NK-92 (cell line): ENCODE measurements around the gene LZIC.
"Not testable (repeated sequence)": the region's sequence is repeated elsewhere in the genome, so short reads cannot be mapped to it uniquely, and the experiment has no call there.

Experiments
- DNase-seq: peaks from one replicate; lab custom pipeline; 2025; ENCODE audit not compliant: unreplicated experiment; lab: John Stamatoyannopoulos, UW

The LZIC gene

GRCh38 chr1:9942939-9943788 is at the start of gene LZIC, which contains the start of gene NMNAT1:
Gene LZIC (minus strand): TSS chr1:9943391. CDS start chr1:9936619, 6,772 bp downstream.
Gene NMNAT1 (plus strand): TSS chr1:9943475. CDS start chr1:9972074, 28,599 bp downstream.
- peak; percentile 20 for DNase-seq

- DNase-seq = no peak
Measured at GRCh38 chr1:9992910-9993309, 49.7 kb upstream of the LZIC start.

DNA sequence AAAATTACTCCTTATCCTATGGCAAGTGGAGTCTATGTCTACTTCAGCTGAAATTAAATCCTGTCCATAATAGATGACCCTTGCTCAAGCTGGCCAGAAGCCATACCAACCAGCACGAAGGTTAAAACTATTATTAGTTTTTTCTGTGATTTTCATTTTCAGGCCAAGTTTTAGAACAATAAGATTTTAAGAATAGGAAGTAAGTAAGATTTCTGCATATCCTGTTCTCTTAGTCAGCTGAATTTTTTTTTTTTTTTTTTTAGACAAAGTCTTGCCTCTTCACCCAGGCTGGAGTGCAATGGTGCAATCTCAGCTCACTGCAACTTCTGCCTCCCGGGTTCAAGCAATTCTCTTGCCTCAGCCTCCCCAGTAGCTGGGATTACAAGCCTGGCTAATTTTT is 47.8 kb upstream of the LZIC start:
- no peak for DNase-seq

DNA sequence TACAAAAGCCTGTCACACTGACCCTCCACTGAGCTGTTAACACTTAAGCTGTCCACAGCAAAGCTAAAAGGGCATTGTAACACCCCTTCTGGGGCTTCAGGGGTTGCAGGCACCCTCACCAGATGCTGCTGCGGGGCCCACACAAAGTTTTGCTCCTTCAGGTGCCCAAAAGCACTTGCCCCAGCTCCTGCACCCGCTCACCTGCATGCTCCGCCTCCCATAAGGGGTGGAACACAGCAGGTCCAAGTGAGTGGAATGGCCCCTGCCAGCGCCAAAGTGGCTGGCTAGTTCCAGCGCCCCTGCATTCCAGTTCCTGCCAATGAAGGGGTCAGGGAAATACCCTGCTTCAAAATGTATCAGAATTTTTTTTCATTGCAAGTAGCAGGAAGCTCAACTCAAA is 46.6 kb upstream of the LZIC start:
- no peak for DNase-seq

DNA sequence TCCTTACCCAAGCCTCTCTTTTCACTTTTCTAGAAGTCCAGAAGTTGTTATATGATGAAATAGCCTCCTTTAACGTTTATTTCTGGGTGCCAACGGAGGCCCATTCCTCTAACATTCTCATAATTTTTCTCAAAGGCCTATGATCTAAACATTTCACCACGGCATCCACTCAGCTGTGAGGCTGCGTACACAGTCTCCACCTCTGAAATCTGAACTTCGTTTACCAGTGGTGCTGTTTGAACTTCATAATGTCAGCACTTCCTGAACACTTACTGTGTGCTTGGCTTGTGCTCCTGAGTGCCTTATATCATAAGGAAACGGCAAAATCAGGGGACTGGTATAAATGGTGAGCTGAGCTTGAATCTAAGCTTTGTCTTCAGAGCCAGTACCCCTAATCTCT is 41.8 kb upstream of the LZIC start:
- no peak for DNase-seq

DNA sequence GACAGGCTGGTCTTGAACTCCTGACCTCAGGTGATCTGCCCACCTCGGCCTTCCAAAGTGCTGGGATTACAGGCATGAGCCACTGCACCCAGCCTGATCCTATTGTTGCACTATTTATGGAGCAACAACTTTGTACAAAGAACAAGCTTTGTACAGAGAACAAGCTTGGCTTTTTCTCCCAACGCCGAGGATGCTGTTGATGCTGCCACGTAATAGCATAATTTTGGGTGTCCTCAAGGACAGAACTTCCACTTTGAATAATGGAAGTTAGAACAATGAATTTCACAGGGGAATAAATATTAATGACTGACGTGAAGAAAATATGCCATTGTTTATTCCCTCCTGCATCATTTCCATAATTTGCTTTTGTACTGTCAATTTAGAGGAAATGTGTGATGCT is 41.1 kb upstream of the LZIC start:
- DNase-seq = no peak

DNA sequence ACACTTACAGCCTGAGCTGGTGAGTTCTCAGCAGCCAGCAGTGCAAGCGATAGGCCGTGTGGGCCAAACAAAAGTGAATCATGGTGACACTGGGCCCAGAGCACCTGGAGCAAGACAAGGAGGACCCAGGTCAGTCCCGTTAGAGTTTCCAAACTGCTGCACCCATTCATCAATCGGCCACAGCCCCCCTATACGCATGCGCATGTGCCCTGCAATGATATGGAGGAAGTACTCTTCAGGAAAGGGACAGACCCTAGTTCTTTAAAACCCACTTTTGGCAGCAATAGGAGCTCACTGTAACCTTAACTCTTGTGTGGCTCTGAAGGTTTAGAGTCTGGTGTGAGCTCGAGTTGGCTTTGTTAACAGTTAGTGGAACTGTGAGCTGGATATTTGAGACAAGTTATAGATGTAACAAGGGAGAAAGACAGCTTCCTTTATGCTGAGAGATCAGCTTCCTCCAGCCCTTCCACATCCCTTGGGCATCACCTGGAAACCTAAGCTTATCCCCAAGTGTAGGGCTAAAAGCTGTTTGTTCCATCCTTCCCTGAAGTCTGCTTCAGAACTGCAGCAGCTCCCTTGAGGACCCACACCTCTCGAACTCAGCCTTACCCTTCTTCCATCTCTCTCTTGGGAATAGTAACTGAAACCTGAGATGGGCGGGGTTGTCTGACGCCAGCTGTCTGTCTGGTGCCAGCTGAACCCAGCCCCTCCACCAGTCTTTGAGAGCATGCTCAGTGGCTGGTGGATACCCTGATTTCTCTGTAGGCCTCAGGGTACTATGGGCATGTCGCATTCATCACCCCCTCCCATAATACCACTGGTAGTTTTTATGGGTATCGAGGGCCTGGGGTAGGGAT is 17.7 kb upstream of the LZIC start:
- DNase-seq = no peak

GRCh38 chr1:9960011-9960410 is 16.8 kb upstream of the LZIC start:
- DNase-seq = no peak

DNA sequence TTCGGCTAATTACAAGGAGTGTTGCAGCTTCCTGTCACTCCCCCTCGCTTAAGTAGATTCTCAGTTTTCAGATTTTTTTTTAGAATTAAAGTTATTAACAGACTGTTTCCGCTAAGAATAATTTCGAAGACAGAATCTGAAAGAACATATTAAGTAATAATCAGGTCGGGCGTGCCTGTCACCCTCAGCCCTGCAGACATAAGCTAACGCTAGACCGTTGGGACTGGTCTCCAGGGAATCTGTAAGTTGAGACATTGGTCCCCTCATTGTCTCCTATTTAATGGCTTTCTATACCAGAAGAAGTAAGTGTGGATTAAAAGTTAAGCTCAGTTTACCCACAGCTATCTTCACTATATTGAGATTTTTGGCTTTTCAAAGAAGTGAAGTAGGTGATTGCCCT is 14.5 kb upstream of the LZIC start:
- DNase-seq = no peak

- no peak for DNase-seq
Measured at GRCh38 chr1:9946315-9946714, 3.1 kb upstream of the LZIC start.

- no peak for DNase-seq
Measured at GRCh38 chr1:9942399-9942938, 722 bp downstream of the LZIC start.

- DNase-seq = no peak
Measured at GRCh38 chr1:9929431-9930385, 13.5 kb downstream of the LZIC start.

DNA sequence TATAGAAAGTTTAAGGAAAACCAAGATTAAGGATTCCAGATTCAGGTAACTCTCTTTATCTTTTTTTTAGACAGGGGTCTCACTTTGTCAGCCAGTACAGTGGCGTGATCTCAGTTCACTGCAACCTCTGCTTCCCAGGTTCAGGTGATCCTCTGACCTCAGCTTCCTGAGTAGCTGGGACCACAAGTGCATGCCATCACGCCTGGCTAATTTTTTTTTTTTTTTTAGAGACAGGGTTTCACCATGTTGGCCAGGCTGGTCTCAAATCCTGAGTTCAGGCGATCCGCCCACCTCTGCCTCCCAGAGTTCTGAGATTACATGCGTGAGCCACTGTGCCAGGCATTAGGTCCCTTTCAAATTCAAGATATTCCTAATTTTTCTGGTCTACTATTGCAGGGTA is 15.9 kb downstream of the LZIC start:
- DNase-seq = no peak

- no peak for DNase-seq
Measured at GRCh38 chr1:9922342-9922741, 20.8 kb downstream of the LZIC start.

GRCh38 chr1:9920606-9921005 is 22.6 kb downstream of the LZIC start:
- no peak for DNase-seq

DNA sequence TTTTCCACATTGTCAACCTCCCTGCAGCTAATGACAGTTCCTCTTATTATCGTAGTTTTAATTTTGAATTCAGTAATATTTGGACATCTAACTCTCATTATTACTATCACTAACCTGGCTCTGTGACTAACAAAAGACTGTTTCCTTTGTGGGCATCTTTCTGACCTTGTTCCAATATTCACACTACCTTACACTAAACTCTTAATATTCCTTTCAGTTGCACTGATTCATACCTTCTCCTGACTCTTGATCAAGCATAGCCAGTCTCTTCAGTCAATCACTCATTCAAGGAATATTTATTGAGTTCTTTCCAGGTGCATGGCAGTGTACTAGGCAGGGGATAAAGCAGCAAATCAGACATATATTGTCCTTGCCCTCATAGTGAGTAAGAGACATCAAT is 25.3 kb downstream of the LZIC start:
- no peak for DNase-seq

DNA sequence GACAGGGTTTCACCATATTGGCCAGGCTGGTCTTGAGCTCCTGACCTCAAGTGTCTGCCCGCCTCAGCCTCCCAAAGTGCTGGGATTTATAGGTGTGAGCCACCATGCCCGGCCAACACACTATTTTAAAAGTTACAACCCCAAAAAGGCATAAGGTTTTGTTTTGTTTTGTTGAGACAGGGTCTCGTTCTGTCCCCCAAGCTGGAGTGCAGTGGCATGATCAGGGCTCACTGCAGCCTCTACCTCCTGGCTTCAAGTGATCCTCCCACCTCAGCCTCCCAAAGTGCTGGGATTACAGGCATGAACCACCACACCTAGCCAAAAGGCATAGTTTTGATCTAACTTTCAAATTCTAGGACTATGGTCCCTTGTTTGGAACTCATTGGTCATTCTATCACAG is 25.7 kb downstream of the LZIC start:
- not testable (repeated sequence) for DNase-seq

DNA sequence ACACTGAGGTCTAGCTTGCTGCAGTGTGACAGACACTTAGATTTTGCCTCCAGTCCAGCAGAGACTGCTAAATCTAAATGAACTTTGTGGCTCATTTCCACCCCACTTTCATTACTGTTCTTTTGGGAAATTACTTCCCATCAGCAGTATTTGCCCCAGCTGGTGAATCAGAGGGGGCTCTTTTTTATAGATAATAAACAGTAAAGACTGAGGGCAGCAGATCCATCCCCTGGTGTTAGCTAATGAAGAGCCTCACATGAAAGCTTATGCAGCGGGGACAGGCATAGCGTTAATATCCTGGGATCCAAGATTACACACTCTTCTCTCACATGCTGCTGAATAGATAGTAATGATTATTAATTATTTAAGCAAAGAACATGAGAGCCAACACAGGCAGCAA is 26.7 kb downstream of the LZIC start:
- no peak for DNase-seq

DNA sequence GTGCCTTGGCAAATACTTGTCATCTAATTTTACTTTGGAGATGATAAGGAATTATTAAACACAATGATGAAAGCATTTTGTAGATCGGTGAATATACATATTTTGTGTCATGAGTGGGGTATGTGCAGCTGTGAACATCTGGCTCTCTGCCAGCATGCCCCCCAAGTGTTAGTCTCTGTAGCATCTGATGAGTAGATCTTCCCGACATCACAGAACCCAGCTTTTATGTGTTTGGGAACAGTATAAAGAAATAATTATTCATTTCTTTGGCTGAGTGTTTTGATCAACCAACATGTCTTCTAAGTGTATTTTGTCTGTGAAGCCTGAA is 28.6 kb downstream of the LZIC start:
- no peak for DNase-seq

DNA sequence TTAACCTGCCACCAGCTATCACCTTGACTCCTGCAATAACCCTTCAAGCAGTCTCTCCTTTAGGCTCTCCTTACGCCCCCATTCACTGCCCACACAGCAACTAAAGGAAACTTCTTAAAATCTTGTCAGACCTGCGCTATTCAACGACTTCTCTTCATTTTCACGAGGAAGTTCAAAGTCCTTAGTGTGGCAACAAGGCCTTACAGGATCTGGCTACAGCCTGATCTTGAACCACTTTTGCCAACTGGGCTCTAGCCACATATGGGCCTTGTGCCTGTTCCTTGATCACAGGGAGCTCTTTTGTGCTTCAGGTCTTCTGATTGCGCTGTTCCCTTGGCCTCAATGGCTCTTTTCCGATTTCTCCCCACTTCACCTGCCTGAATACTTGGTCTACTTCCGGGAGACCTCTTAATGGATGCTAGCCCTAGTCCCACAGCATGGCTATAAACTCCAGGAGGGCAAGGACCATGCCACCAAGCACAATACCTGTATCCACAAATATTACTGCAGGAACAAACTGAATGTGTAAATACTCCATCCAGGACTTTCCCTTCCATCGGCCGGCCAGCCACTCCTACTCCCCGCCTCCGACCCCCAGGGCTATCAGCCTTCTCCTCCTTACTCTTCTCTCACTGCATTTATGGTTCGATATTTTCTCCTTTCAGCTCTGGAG is 30.8 kb downstream of the LZIC start:
- DNase-seq = no peak
